IMR-90 (cell line): Measurements from ENCODE around the gene MAP6. TPM values are rescaled to one million over a fixed set of nuclear protein-coding genes. Genes with fewer than 3 reads are reported as not detected.

Experiments used
- ATAC-seq: fragments of 200-7000 bp; cut with Tn5 transposase; 2 replicates; pipeline ENCODE4 v1.9.1; 2020; ENCODE audit warnings: low read depth, mild to moderate bottlenecking, moderate library complexity
- BruUV-seq: library from RNA; stranded (reverse); fragments of 400-500 nt; replicated peaks from 2 replicates; lab custom pipeline; 2021; lab: Mats Ljungman, UMichigan
- CTCF ChIA-PET: fragments of 300-600 bp; formaldehyde crosslinking; extraction: SDS; loops from one replicate; lab custom pipeline; 2021; ENCODE audit warnings: antibody characterized with exemption; lab: Yijun Ruan, JAX
- POLR2A ChIA-PET: fragments of 300-600 bp; sonication (Branson Sonifier 250); formaldehyde crosslinking; loops from one replicate; lab custom pipeline; 2022; ENCODE audit warnings: antibody characterized with exemption; ENCODE audit not compliant: unreplicated experiment; lab: Charles Lee
- DNase-seq: peaks from one replicate; pipeline ENCODE4 v3.0.0; 2013
- H2AFZ ChIP-seq: replicated peaks from 2 replicates; pipeline ENCODE3; 2013; ENCODE audit warnings: low read length, mild to moderate bottlenecking; ENCODE audit not compliant: poor library complexity
- H2AK5ac ChIP-seq: 2 replicates; pipeline ENCODE4 v1.6.1; 2013; ENCODE audit warnings: low read depth, low read length, inconsistent platforms
- H2AK9ac ChIP-seq: replicated peaks from 2 replicates; pipeline ENCODE3; 2013; ENCODE audit warnings: mild to moderate bottlenecking, low read depth, low read length, moderate library complexity; ENCODE audit not compliant: poor library complexity
- H2BK120ac ChIP-seq: 2 replicates; pipeline ENCODE4 v1.6.1; 2013; ENCODE audit warnings: low read depth, low read length, inconsistent platforms
- H2BK15ac ChIP-seq: 3 replicates; pipeline ENCODE4 v1.6.1; 2013; ENCODE audit warnings: low read depth, low read length, inconsistent platforms
- H2BK20ac ChIP-seq: 2 replicates; pipeline ENCODE4 v1.6.1; 2013; ENCODE audit warnings: low read depth, mild to moderate bottlenecking, inconsistent platforms, low read length, moderate library complexity
- H2BK5ac ChIP-seq: 2 replicates; pipeline ENCODE4 v1.6.1; 2013; ENCODE audit warnings: mild to moderate bottlenecking, low read depth, low read length, inconsistent platforms; ENCODE audit not compliant: poor library complexity, severe bottlenecking
- H3K14ac ChIP-seq: replicated peaks from 2 replicates; pipeline ENCODE4 v1.6.1; 2013; ENCODE audit warnings: low read depth, low read length, inconsistent platforms
- H3K18ac ChIP-seq: 2 replicates; pipeline ENCODE4 v1.6.1; 2013; ENCODE audit warnings: low read depth, low read length, control low read depth
- H3K23ac ChIP-seq: 2 replicates; pipeline ENCODE4 v1.6.1; 2013; ENCODE audit warnings: low read depth, low read length, inconsistent platforms
- H3K27ac ChIP-seq: 2 replicates; pipeline ENCODE4 v1.5.1; 2013; ENCODE audit warnings: mild to moderate bottlenecking, control low read depth, low read length; ENCODE audit not compliant: insufficient read depth
- H3K27me3 ChIP-seq: 2 replicates; pipeline ENCODE4 v1.6.1; 2013; ENCODE audit warnings: low read length; ENCODE audit not compliant: control insufficient read depth, insufficient read depth
- H3K36me3 ChIP-seq: 2 replicates; pipeline ENCODE4 v1.6.1; 2013; ENCODE audit warnings: low read length, mixed read lengths; ENCODE audit not compliant: control insufficient read depth, insufficient read depth
- H3K4ac ChIP-seq: 2 replicates; pipeline ENCODE4 v1.6.1; 2013; ENCODE audit warnings: low read depth, low read length, inconsistent platforms
- H3K4me1 ChIP-seq: 2 replicates; pipeline ENCODE4 v1.6.1; 2013; ENCODE audit warnings: low read length, mixed read lengths; ENCODE audit not compliant: control insufficient read depth, insufficient read depth
- H3K4me2 ChIP-seq: 2 replicates; pipeline ENCODE4 v1.6.1; 2013; ENCODE audit warnings: low read depth, mild to moderate bottlenecking, control low read depth, low read length, moderate library complexity
- H3K4me3 ChIP-seq: 2 replicates; pipeline ENCODE4 v1.5.1; 2013; ENCODE audit warnings: low read depth, mild to moderate bottlenecking, control low read depth, low read length, moderate library complexity; ENCODE audit not compliant: insufficient read depth
- H3K56ac ChIP-seq: 2 replicates; pipeline ENCODE4 v1.6.1; 2013; ENCODE audit warnings: low read length, inconsistent platforms; ENCODE audit not compliant: insufficient read depth; ENCODE audit errors: extremely low read depth
- H3K79me1 ChIP-seq, 2 experiments: 2 replicates each; pipeline ENCODE4 v1.6.1; 2013; ENCODE audit warnings: low read length in 2 of 2, inconsistent platforms in 1 of 2, low read depth in 1 of 2
- H3K9ac ChIP-seq: 2 replicates; pipeline ENCODE4 v1.6.1; 2013; ENCODE audit warnings: low read depth, low read length, control low read depth
- H3K9me1 ChIP-seq: 2 replicates; pipeline ENCODE4 v1.6.1; 2013; ENCODE audit warnings: low read length, inconsistent platforms; ENCODE audit not compliant: insufficient read depth
- H3K9me3 ChIP-seq: 2 replicates; pipeline ENCODE4 v1.6.1; 2013; ENCODE audit warnings: low read length; ENCODE audit not compliant: control insufficient read depth, insufficient read depth
- H4K20me1 ChIP-seq: 2 replicates; pipeline ENCODE4 v1.6.1; 2013; ENCODE audit warnings: low read length, inconsistent platforms; ENCODE audit not compliant: insufficient read depth
- H4K5ac ChIP-seq: 2 replicates; pipeline ENCODE4 v1.6.1; 2013; ENCODE audit warnings: mild to moderate bottlenecking, low read depth, low read length, control low read depth
- H4K8ac ChIP-seq, 2 experiments: 2 replicates each; pipeline ENCODE4 v1.6.1; 2013; ENCODE audit warnings: low read depth in 2 of 2, low read length in 2 of 2, control low read depth in 1 of 2, inconsistent platforms in 1 of 2
- H4K91ac ChIP-seq: 2 replicates; pipeline ENCODE4 v1.6.1; 2013; ENCODE audit warnings: low read depth, low read length, inconsistent platforms; ENCODE audit not compliant: insufficient read depth
- BHLHE40 ChIP-seq: fragments of 150-350 bp; IDR thresholded peaks from 2 replicates; pipeline ENCODE4 v1.6.1; 2016; ENCODE audit warnings: mild to moderate bottlenecking, low read depth, low read length
- CEBPB ChIP-seq: IDR thresholded peaks from 2 replicates; pipeline ENCODE4 v1.6.1; 2012; ENCODE audit warnings: low read depth, low read length, improper control_type of control experiment
- CHD1 ChIP-seq: IDR thresholded peaks from 2 replicates; pipeline ENCODE4 v1.6.1; 2012; ENCODE audit warnings: low read depth, low read length, improper control_type of control experiment
- ELK1 ChIP-seq: fragments of 150-350 bp; IDR thresholded peaks from 2 replicates; pipeline ENCODE4 v1.6.1; 2016; ENCODE audit warnings: low read depth, mild to moderate bottlenecking, low read length, moderate library complexity, borderline replicate concordance
- FOS ChIP-seq: fragments of 150-350 bp; IDR thresholded peaks from 2 replicates; pipeline ENCODE4 v1.6.1; 2016; ENCODE audit warnings: low read depth, low read length
- MAZ ChIP-seq: IDR thresholded peaks from 2 replicates; pipeline ENCODE4 v1.6.1; 2012; ENCODE audit warnings: low read depth, mild to moderate bottlenecking, low read length, improper control_type of control experiment, moderate library complexity, borderline replicate concordance
- MXI1 ChIP-seq: IDR thresholded peaks from 2 replicates; pipeline ENCODE4 v1.6.1; 2012; ENCODE audit warnings: low read depth, mild to moderate bottlenecking, low read length, moderate library complexity, borderline replicate concordance
- NFE2L2 ChIP-seq: fragments of 150-350 bp; IDR thresholded peaks from 2 replicates; pipeline ENCODE4 v1.6.1; 2016; ENCODE audit warnings: low read depth, mild to moderate bottlenecking, low read length
- POLR2A ChIP-seq: IDR thresholded peaks from 2 replicates; pipeline ENCODE4 v1.6.1; 2012; ENCODE audit warnings: mild to moderate bottlenecking, low read depth, low read length
- RAD21 ChIP-seq: IDR thresholded peaks from 2 replicates; pipeline ENCODE4 v1.6.1; 2012; ENCODE audit warnings: low read length, improper control_type of control experiment
- RCOR1 ChIP-seq: IDR thresholded peaks from 2 replicates; pipeline ENCODE4 v1.6.1; 2012; ENCODE audit warnings: mild to moderate bottlenecking, low read length, improper control_type of control experiment; ENCODE audit not compliant: insufficient replicate concordance
- RFX5 ChIP-seq: IDR thresholded peaks from 2 replicates; pipeline ENCODE4 v1.8.0; 2012; ENCODE audit warnings: low read depth, mild to moderate bottlenecking, low read length, moderate library complexity
- SMC3 ChIP-seq: fragments of 150-350 bp; IDR thresholded peaks from 2 replicates; pipeline ENCODE4 v1.6.1; 2016; ENCODE audit warnings: low read depth, mild to moderate bottlenecking, antibody characterized with exemption, low read length, moderate library complexity
- WGBS, 2 experiments: methylation state at CpG; one replicate each; pipeline versions ENCODE4 v1.1.5 to v1.1.7; 2013; ENCODE audit warnings: missing lambda C conversion rate in 2 of 2; ENCODE audit not compliant: insufficient read length in 1 of 2; ENCODE audit errors: extremely low coverage in 2 of 2; 5-methylcytosine and 5-hydroxymethylcytosine counted together
- dilution Hi-C: fragments of 300-500 bp; cut with HindIII; formaldehyde crosslinking; loops from one replicate; pipeline ENCODE4 v1.14.3; 2018; ENCODE audit warnings: low sequenced_read_pairs; ENCODE audit not compliant: unreplicated experiment
- in situ Hi-C: fragments of 300-500 bp; cut with MboI; formaldehyde crosslinking; loops from 3 replicates; pipeline ENCODE4 v1.14.3; 2019; ENCODE audit warnings: low sequenced_read_pairs, inconsistent platforms, mixed read lengths
- intact Hi-C: fragments of 100-400 bp; cut with micrococcal nuclease; formaldehyde crosslinking; loops from 2 replicates; pipeline ENCODE4 v1.10.0; 2022
- polyA plus RNA-seq, 3 experiments: library from polyadenylated mRNA; depleted of rRNA; stranded (reverse); fragments of >200 nt; gene quantifications; 2 replicates each; pipeline ENCODE4 v1.2.3, GENCODE V29; 2012; ENCODE audit warnings: low replicate concordance in 1 of 3
- total RNA-seq: library from RNA; depleted of rRNA; stranded (reverse); fragments of >200 nt; gene quantifications from 2 replicates; pipeline ENCODE4 v1.2.3, GENCODE V29; 2012

The MAP6 gene
- total and polyA plus RNA-seq, 2 of the 4 experiments (the other 2 are of a cell fraction), result 3.0 to 3.4 TPM

GRCh38 chr11:75602951-75603350, 65.9 kb downstream of the MAP6 start:
- Histone ChIP-seq H3K56ac (no peak overlapping the region), H3K79me1 (no peaks in the 10 kb centered on the region), H3K9me3 (no peaks in the 10 kb centered on the region), H3K18ac (peak overlapping the region; percentile 96), H3K4me3 (no peak overlapping the region), H2BK15ac (peak overlapping the region; percentile 84; the same call in 2 of the 3 replicates), H2BK20ac (peak overlapping the region; percentile 86), H4K8ac (peak overlapping the region; percentile 7 to 86; a peak in 3 of 4 replicates), H3K23ac (peak overlapping the region; percentile 62; the same call in 1 of the 2 replicates), H3K27me3 (no peaks in the 10 kb centered on the region), H2BK5ac (peak overlapping the region; percentile 91), H2AFZ (peak overlapping the region; percentile 83), H3K4me2 (peak overlapping the region; percentile 23; the same call in 1 of the 2 replicates), H2AK5ac (peak overlapping the region; percentile 65; the same call in 1 of the 2 replicates), H3K4me1 (peaks cover 20% of the 10 kb centered on the region), H3K27ac (peak overlapping the region; percentile 26), H3K36me3 (no peaks in the 10 kb centered on the region), H3K9ac (no peak overlapping the region), H3K9me1 (peaks cover 17% of the 10 kb centered on the region), H4K5ac (peak overlapping the region; percentile 90), H3K4ac (peak overlapping the region; percentile 91), H3K14ac (peak overlapping the region; percentile 90), H4K20me1 (no peaks in the 10 kb centered on the region), H2AK9ac (peak overlapping the region; percentile 86), H4K91ac (peak overlapping the region; percentile 92), H2BK120ac (peak overlapping the region; percentile 90)
- no TSS peak for BruUV-seq
- intact Hi-C loops (loop anchor here (2.0 to 5.0 kb wide), 2 partner anchors 32 to 54 kb away; no protein-coding TSS in a partner anchor), dilution Hi-C loops (no loop called here), in situ Hi-C loops (no loop called here)
- DNase-seq (peak; percentile 33), ATAC-seq (peak; percentile 12; the same call in 1 of the 2 replicates)
- TF ChIP-seq ELK1 (no peak), NFE2L2 (no peak), BHLHE40 (no peak), RFX5 (no peak), RAD21 (no peak), SMC3 (no peak), MAZ (no peak), POLR2A (no peak), RCOR1 (no peak), MXI1 (no peak), CHD1 (no peak), CEBPB (no peak), FOS (no peak)
- WGBS, 2 experiments, result 32% methylated on average over 4 of the region's 8 CpGs; no CpG with 5 or more reads in 1 of the 2 experiments
- ChIA-PET CTCF (interaction anchor here (1.0 kb wide), 1 partner anchor 42 kb away, joined by 3 read pairs; no protein-coding TSS in a partner anchor), POLR2A (interaction anchor here (0.6 kb wide), 1 partner anchor 44 kb away, joined by 4 read pairs; no protein-coding TSS in a partner anchor)
